ENCODE data around the gene LRBA. TPM values are rescaled to one million over a fixed set of nuclear protein-coding genes. Genes with fewer than 3 reads are reported as not detected.

LRBA gene
- total and polyA plus RNA-seq, 4 donors = 11.8 to 149 (median 34.2) TPM

GRCh38 chr4:150986085-150986484 is 29.0 kb downstream of the LRBA start:
- ATAC-seq (ENCODE audit: insufficient read depth, low FRiP score) (no peak), DNase-seq (no peak)
- no peak for TF ChIP-seq CTCF (IDR thresholded peaks at IDR 0.05; ENCODE audit: control extremely low read depth, extremely low read depth)
- Histone ChIP-seq H3K27me3 (ENCODE audit: control insufficient read depth in 3 of 3, insufficient read depth in 3 of 3, low read length in 2 of 3) (no peaks in the 10 kb centered on the region), H3K36me3 (ENCODE audit: control insufficient read depth in 4 of 4, insufficient read depth in 4 of 4, low read length in 4 of 4) (no peaks in the 10 kb centered on the region), H3K9ac (ENCODE audit: insufficient read depth in 1 of 2, low read length in 2 of 2) (no peak overlapping the region), H3K4me1 (ENCODE audit: control insufficient read depth in 5 of 5, insufficient read depth in 5 of 5, low read length in 5 of 5) (no peaks in the 10 kb centered on the region), H3K4me3 (no peak overlapping the region), H3K27ac (ENCODE audit: low read depth in 1 of 2, low read length in 1 of 2) (no peak overlapping the region), H3K9me3 (ENCODE audit: control insufficient read depth in 4 of 4, insufficient read depth in 3 of 4, low read length in 3 of 4) (peaks cover 0 to under 1% (median 0%) of the 10 kb centered on the region in 4 donors)
- 90 to 99% methylated on average over 4 of the region's 4 CpGs for WGBS, 2 donors

- H3K4me1 ChIP-seq (ENCODE audit: control insufficient read depth in 5 of 5, insufficient read depth in 5 of 5, low read length in 5 of 5) = no peaks in the 10 kb centered on the region
- H3K4me3 ChIP-seq = no peak overlapping the region
- DNase-seq (no peak), ATAC-seq (ENCODE audit: insufficient read depth, low FRiP score) (no peak)
- H3K27me3 ChIP-seq (ENCODE audit: control insufficient read depth in 3 of 3, insufficient read depth in 3 of 3, low read length in 2 of 3) = no peaks in the 10 kb centered on the region
- 92 to 94% methylated on average over 3 of the region's 3 CpGs for WGBS, 2 donors
- H3K9ac ChIP-seq (ENCODE audit: insufficient read depth in 1 of 2, low read length in 2 of 2) = no peak overlapping the region
- H3K9me3 ChIP-seq (ENCODE audit: control insufficient read depth in 4 of 4, insufficient read depth in 3 of 4, low read length in 3 of 4) = no peaks in the 10 kb centered on the region
- no peak overlapping the region for H3K27ac ChIP-seq (ENCODE audit: low read depth in 1 of 2, low read length in 1 of 2)
- no peaks in the 10 kb centered on the region for H3K36me3 ChIP-seq (ENCODE audit: control insufficient read depth in 4 of 4, insufficient read depth in 4 of 4, low read length in 4 of 4)
- no peak for TF ChIP-seq CTCF (IDR thresholded peaks at IDR 0.05; ENCODE audit: control extremely low read depth, extremely low read depth)
These were observed 31.2 kb downstream of the LRBA start for GRCh38 chr4:150983851-150984250.

- DNase-seq = no peak
- no peak for TF ChIP-seq CTCF (IDR thresholded peaks at IDR 0.05; ENCODE audit: control extremely low read depth, extremely low read depth)
- 100% methylated on average over 1 of the region's 1 CpG for WGBS, 2 donors
These were observed 32.4 kb downstream of the LRBA start for GRCh38 chr4:150982557-150983233.

More at GRCh38 chr4:150982557-150983233, 32.4 kb downstream of the LRBA start:
- Histone ChIP-seq H3K4me1 (ENCODE audit: control insufficient read depth in 5 of 5, insufficient read depth in 5 of 5, low read length in 5 of 5) (no peaks in the 10 kb centered on the region), H3K9me3 (ENCODE audit: control insufficient read depth in 4 of 4, insufficient read depth in 3 of 4, low read length in 3 of 4) (no peaks in the 10 kb centered on the region), H3K4me3 (no peak overlapping the region), H3K27ac (ENCODE audit: low read depth in 1 of 2, low read length in 1 of 2) (no peak overlapping the region), H3K27me3 (ENCODE audit: control insufficient read depth in 3 of 3, insufficient read depth in 3 of 3, low read length in 2 of 3) (no peaks in the 10 kb centered on the region), H3K9ac (ENCODE audit: insufficient read depth in 1 of 2, low read length in 2 of 2) (no peak overlapping the region), H3K36me3 (ENCODE audit: control insufficient read depth in 4 of 4, insufficient read depth in 4 of 4, low read length in 4 of 4) (no peaks in the 10 kb centered on the region)
- no peak for ATAC-seq (ENCODE audit: insufficient read depth, low FRiP score)
